Gastrocnemius medialis (tissue), 4 donors: ENCODE results near the gene NLRP9. TPM values are rescaled to one million over a fixed set of nuclear protein-coding genes. Genes with fewer than 3 reads are reported as not detected.
A peak's percentile ranks its signal among the peaks of the same experiment; 100 is the strongest.

ENCODE experiments used
- ATAC-seq, 2 donors: fragments of 150-250 bp; one replicate each; pipeline ENCODE4 v1.9.1; 2016
- DNase-seq, 2 donors: peaks; one replicate each; pipeline ENCODE4 v3.0.0-alpha.2; 2019
- H3K27ac ChIP-seq, 4 donors: fragments of 200-600 bp; sonication (generic); 1 replicate in 1 of 4; 2 replicates in 3 of 4; pipeline ENCODE4 v1.5.1; 2016 to 2018; ENCODE audit warnings: mild to moderate bottlenecking in 2 of 4, moderate library complexity in 1 of 4
- H3K27me3 ChIP-seq, 3 donors: fragments of 200-600 bp; sonication (generic) in 2 of 3; 1 replicate in 1 of 3; 2 replicates in 2 of 3; pipeline versions ENCODE4 v1.5.1 to v1.6.0; 2016 to 2019; ENCODE audit warnings: mild to moderate bottlenecking in 1 of 3, moderate library complexity in 1 of 3
- H3K36me3 ChIP-seq, 2 donors: fragments of 200-600 bp; sonication (generic) in 1 of 2; one replicate each; pipeline ENCODE4 v1.5.1; 2017 to 2018
- H3K4me1 ChIP-seq, 2 donors: fragments of 200-600 bp; sonication (generic) in 1 of 2; one replicate each; pipeline ENCODE4 v1.5.1; 2016 to 2017; ENCODE audit warnings: mild to moderate bottlenecking in 2 of 2
- H3K4me3 ChIP-seq, 4 donors: fragments of 200-600 bp; sonication (generic) in 3 of 4; 1 replicate in 1 of 4; 2 replicates in 3 of 4; pipeline ENCODE4 v1.5.1; 2016 to 2019; ENCODE audit warnings: mild to moderate bottlenecking in 2 of 4
- H3K9me3 ChIP-seq, 3 donors: fragments of 200-600 bp; sonication (generic) in 2 of 3; 1 replicate in 1 of 3; 2 replicates in 2 of 3; pipeline ENCODE4 v1.5.1; 2016 to 2019
- POLR2A ChIP-seq, 2 donors: fragments of 450-650 bp; IDR thresholded peaks; one replicate each; pipeline ENCODE4 v1.6.1; 2017; ENCODE audit warnings: antibody characterized with exemption in 2 of 2, mild to moderate bottlenecking in 2 of 2, moderate library complexity in 2 of 2
- in situ Hi-C, 4 donors: fragments of 200-750 bp; cut with MboI; loops; one replicate each; pipeline versions ENCODE4 v1.15.0 to v1.8.0; 2017; ENCODE audit warnings: low sequenced_read_pairs in 4 of 4
- intact Hi-C: fragments of 100-400 bp; cut with DNase I; formaldehyde crosslinking; loops from one replicate; pipeline ENCODE4 v1.15.1; 2023; ENCODE audit warnings: low total_unique reads
- total RNA-seq, 4 donors: library from RNA; depleted of rRNA; stranded (reverse); fragments of >200 nt; gene quantifications; one replicate each; pipeline versions ENCODE4 v1.1.0 to v1.2.3, GENCODE V29; 2016
- TF ChIP-seq, protein P1 (sequence below), 5 experiments: fragments of 450-650 bp in 3 of 5; fragments of 200-600 bp in 2 of 5; sonication (generic) in 2 of 5; IDR thresholded peaks in 4 of 5; conservative IDR thresholded peaks in 1 of 5; 1 replicate in 4 of 5; 2 replicates in 1 of 5; pipeline ENCODE4 v1.5.1; 2016 to 2019; ENCODE audit warnings: antibody characterized with exemption in 5 of 5, mild to moderate bottlenecking in 3 of 5, moderate library complexity in 3 of 5

NLRP9 gene
- total RNA-seq, 4 donors from 2014 or later, result not detected

DNA sequence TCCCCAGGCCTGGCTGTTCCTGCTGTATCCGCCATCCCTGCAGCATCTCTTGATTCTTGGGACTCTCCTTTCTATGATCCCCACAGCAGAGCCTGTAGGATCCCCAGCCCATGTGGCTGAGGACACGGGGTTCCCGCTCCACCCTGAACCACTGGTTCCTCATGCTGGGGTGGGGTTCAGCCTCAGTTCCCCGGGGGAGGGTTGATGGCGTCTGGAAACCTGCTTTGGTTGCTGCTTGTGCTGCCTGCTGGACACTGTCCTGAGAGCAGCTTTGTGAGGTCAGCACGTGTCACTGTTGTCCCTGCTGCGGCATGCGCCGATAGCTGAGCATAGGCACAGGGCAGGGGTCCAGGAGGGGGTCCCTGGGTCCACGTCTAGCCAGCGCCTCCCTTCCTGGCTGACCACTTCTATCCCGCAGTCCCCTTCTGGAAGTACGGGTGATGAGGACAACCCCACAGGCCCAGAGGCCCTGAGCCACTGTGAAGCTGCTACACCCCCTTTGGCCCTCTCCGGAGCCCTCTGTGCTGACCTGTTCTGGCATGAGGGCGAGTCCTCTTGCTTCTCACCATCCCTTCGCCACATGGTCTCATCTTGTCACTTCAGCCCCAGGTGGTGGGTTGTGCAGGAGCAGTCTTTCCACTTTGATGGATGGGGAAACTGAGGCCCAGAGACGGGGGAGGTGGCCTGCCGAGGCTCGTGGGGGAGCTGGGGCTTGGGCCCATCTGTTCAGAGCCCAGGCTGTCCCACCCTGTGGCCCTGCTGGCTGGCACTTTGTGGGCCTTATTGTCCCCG lies 57.7 kb downstream of the NLRP9 start:
- Histone ChIP-seq H3K36me3 (peaks cover 0 to 34% of the 10 kb centered on the region in 2 donors), H3K4me3 (no peak overlapping the region), H3K9me3 (no peaks in the 10 kb centered on the region), H3K4me1 (peaks cover 27 to 30% of the 10 kb centered on the region in 2 donors), H3K27me3 (no peaks in the 10 kb centered on the region), H3K27ac (no peak overlapping the region)
- intact Hi-C loops, result no loop called here
- DNase-seq (no peak), ATAC-seq (no peak)
- in situ Hi-C loops, result no loop called here
- TF ChIP-seq, protein P1, sequence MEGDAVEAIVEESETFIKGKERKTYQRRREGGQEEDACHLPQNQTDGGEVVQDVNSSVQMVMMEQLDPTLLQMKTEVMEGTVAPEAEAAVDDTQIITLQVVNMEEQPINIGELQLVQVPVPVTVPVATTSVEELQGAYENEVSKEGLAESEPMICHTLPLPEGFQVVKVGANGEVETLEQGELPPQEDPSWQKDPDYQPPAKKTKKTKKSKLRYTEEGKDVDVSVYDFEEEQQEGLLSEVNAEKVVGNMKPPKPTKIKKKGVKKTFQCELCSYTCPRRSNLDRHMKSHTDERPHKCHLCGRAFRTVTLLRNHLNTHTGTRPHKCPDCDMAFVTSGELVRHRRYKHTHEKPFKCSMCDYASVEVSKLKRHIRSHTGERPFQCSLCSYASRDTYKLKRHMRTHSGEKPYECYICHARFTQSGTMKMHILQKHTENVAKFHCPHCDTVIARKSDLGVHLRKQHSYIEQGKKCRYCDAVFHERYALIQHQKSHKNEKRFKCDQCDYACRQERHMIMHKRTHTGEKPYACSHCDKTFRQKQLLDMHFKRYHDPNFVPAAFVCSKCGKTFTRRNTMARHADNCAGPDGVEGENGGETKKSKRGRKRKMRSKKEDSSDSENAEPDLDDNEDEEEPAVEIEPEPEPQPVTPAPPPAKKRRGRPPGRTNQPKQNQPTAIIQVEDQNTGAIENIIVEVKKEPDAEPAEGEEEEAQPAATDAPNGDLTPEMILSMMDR (IDR thresholded peaks at IDR 0.05 in 4 of 5, conservative IDR thresholded peaks at IDR 0.05 in 1 of 5), result no peak
- TF ChIP-seq POLR2A (IDR thresholded peaks at IDR 0.05), result no peak

DNA sequence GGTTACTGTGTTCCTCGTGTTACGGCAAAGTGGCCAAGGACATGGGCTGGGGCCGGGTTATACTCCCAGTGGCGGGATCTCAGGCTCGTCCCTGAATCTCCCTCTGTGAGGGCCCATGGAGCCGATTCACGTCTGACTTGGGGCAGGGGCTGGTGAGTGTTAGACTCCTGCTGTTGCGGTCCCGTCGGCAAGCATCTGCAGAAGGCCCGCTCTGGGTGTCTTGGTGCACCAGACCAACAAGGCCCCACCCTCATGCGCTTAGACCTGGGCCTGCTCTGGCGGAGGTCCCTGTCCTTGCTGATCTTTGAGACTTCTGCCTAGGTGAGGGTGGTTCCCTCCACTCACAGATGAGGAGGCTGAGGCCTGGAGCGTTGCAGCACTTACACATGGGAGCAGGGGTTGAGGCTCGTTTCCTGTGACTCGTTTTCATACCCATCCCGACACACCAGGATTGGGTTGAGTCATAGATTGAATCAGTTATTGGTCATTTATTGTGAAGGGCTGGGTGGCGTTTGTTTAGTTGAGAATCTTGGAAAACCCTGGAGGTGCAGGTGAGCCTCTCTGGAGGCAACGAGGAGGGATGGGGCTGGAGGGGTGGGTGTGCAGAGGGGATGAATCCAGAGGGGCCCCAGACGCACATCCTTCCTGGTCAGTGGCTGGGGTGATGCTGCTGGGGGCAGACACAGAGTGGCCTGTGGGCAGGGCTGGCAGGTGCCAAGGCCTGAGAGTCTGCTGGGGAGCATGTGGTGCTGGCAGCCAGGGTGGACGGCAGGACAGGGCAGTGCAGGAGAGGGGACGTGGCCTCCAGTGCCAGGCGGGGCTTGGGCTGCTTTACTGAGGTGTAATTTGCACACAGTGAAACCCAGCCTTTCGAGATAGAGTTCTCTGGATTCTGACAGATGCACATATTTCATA lies 58.6 kb downstream of the NLRP9 start:
- no peak for ATAC-seq

DNA sequence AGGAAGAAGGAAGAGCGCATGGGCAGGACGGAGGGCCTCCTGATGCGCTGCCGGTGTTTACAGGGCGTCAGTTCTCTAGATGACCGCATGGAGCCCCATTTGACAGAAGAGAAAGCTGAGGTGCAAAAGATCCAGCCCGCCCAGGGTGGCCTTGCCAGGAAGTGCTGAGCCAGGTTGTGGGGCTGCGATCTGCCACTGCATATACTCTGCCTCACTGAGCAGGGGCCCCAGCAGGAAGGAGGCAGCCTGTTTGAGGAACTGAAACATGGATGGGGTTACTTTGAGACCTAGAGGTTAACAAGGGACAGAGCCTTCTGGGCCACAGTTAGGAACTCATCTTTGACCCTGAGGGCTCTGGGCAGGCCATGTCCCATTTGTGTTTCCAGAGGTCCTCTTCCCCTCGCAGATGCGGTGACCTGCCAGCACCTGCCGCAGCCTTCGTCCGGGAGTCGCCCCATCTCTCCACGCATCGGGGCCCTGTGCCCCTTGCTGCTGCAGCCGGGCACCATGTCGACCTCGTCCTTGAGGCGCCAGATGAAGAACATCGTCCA lies 60.0 kb downstream of the NLRP9 start:
- in situ Hi-C loops, result no loop called here
- peaks cover 0 to 30% of the 10 kb centered on the region in 2 donors for H3K36me3 ChIP-seq
- no peak for ATAC-seq
- TF ChIP-seq POLR2A (IDR thresholded peaks at IDR 0.05), result no peak
- intact Hi-C loops, result no loop called here
- H3K27ac ChIP-seq, result peak overlapping the region in 2 of 4 donors; percentile 2 to 95
- peak; percentile 18 to 39 for DNase-seq
- H3K4me3 ChIP-seq, result no peak overlapping the region
- H3K27me3 ChIP-seq, result no peaks in the 10 kb centered on the region
- no peaks in the 10 kb centered on the region for H3K9me3 ChIP-seq
- peaks cover 31 to 38% of the 10 kb centered on the region in 2 donors for H3K4me1 ChIP-seq

More for the DNA sequence above, 58.6 kb downstream of the NLRP9 start:
- Histone ChIP-seq H3K4me1 (peaks cover 28 to 33% of the 10 kb centered on the region in 2 donors), H3K36me3 (peaks cover 0 to 26% of the 10 kb centered on the region in 2 donors), H3K27me3 (no peaks in the 10 kb centered on the region), H3K4me3 (no peak overlapping the region), H3K27ac (no peak overlapping the region), H3K9me3 (no peaks in the 10 kb centered on the region)
- intact Hi-C loops, result no loop called here
- DNase-seq, result no peak
- TF ChIP-seq, protein P1 (IDR thresholded peaks at IDR 0.05 in 4 of 5, conservative IDR thresholded peaks at IDR 0.05 in 1 of 5), result no peak
- no peak for TF ChIP-seq POLR2A (IDR thresholded peaks at IDR 0.05)
- in situ Hi-C loops, result no loop called here

DNA sequence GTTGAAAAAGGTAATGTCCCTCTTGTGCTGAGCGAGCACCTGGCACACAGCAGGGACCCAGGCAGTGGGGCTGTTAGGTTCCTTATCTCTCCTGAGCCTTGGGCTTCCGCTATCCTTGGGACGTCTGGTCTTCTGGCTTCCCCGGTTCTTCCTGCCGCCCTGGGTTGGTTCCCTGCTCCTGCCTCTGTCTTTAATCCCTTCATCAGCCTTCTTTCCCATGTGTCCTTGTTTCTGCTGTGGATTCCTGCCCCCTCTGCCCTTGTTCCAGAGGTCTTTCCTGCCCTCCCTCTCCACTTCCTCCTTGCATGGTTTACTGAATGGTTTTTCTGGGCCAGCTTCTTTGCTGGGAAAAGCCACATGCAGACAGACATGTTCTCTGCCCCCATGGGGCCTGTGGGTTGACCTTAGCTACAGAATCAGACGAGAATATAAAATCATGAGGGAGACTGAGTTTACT lies 60.6 kb downstream of the NLRP9 start:
- no peak for ATAC-seq
- intact Hi-C loops (no loop called here), in situ Hi-C loops (no loop called here)

More for the DNA sequence above, 60.6 kb downstream of the NLRP9 start:
- Histone ChIP-seq H3K27me3 (no peaks in the 10 kb centered on the region), H3K4me3 (no peak overlapping the region), H3K4me1 (peaks cover 31 to 38% of the 10 kb centered on the region in 2 donors), H3K9me3 (no peaks in the 10 kb centered on the region), H3K27ac (peak overlapping the region; percentile 2 to 95 (median 83)), H3K36me3 (peaks cover 0 to 30% of the 10 kb centered on the region in 2 donors)
- DNase-seq, result no peak
- no peak for TF ChIP-seq POLR2A (IDR thresholded peaks at IDR 0.05)
- TF ChIP-seq, protein P1 (IDR thresholded peaks at IDR 0.05 in 4 of 5, conservative IDR thresholded peaks at IDR 0.05 in 1 of 5), result no peak
